NOMO-1 treated with dmso at 0.1 percent for 144 hours (cell line): ENCODE data around the gene LBX1.

Experiments used
- DNase-seq: peaks from one replicate; lab custom pipeline; 2025; ENCODE audit not compliant: unreplicated experiment; lab: John Stamatoyannopoulos, UW

LBX1 gene

GRCh38 chr10:101244321-101245050 is 15.2 kb upstream of the LBX1 start:
- DNase-seq: no peak

GRCh38 chr10:101241840-101242707 is 12.8 kb upstream of the LBX1 start:
- no peak for DNase-seq

GRCh38 chr10:101238732-101239105 is 9.5 kb upstream of the LBX1 start:
- no peak for DNase-seq

- DNase-seq: no peak
Measured at GRCh38 chr10:101237982-101238731, 8.9 kb upstream of the LBX1 start.

GRCh38 chr10:101237081-101237981 is 8.1 kb upstream of the LBX1 start:
- no peak for DNase-seq

- no peak for DNase-seq
Measured at GRCh38 chr10:101236376-101237080, 7.3 kb upstream of the LBX1 start.

- no peak for DNase-seq
Measured at GRCh38 chr10:101235766-101236165, 6.5 kb upstream of the LBX1 start.

- DNase-seq: no peak
Measured at GRCh38 chr10:101234333-101234732, 5.1 kb upstream of the LBX1 start.

- DNase-seq: no peak
Measured at GRCh38 chr10:101233863-101234262, 4.6 kb upstream of the LBX1 start.

- DNase-seq: no peak
Measured at GRCh38 chr10:101233443-101233842, 4.2 kb upstream of the LBX1 start.

GRCh38 chr10:101231912-101232689 is 2.8 kb upstream of the LBX1 start:
- no peak for DNase-seq

- DNase-seq: no peak
Measured at GRCh38 chr10:101231092-101231491, 1.8 kb upstream of the LBX1 start.

GRCh38 chr10:101230183-101230917 is 1.1 kb upstream of the LBX1 start:
- DNase-seq: no peak

- DNase-seq: no peak
Measured at GRCh38 chr10:101228966-101229265, 347 bp downstream of the LBX1 start.

- DNase-seq: no peak
Measured at GRCh38 chr10:101228153-101228965, 904 bp downstream of the LBX1 start.

GRCh38 chr10:101227429-101228152 is 1.7 kb downstream of the LBX1 start:
- no peak for DNase-seq
